Lung microvascular endothelial cell (primary cell): Measurements from ENCODE around the gene CERT1. TPM values are rescaled to one million over a fixed set of nuclear protein-coding genes. Genes with fewer than 3 reads are reported as not detected.

Source experiments
- DNase-seq, 2 donors: peaks; one replicate each; pipeline versions ENCODE4 v3.0.0 to v3.0.0-alpha.2; 2010; ENCODE audit warnings: low read depth in 2 of 2
- total RNA-seq: library from RNA; depleted of rRNA; stranded (reverse); fragments of >200 nt; gene quantifications from 2 replicates; pipeline ENCODE4 v1.2.1, GENCODE V29; 2014

CERT1 gene
- total RNA-seq, 1 donor from 2014 or later, result 40.5 TPM

DNA sequence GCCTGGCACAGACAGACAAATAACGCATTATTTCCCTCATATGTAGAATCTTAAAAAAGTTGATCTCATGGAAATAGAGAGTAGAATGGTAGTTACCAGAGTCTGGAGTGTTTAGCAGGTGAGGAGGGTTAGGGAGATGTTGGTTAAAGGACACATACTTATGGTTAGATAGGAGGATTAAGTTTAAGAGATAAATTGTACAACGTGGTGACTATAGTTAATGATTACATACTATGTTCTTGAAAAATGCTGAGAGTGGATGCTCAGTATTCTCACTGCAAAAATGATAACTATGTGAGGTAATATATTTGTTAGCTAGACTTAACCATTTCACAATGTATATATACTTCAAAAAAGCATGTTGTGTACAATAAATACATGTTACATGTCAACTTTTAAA is 38.0 kb downstream of the CERT1 start:
- DNase-seq, result no peak

DNA sequence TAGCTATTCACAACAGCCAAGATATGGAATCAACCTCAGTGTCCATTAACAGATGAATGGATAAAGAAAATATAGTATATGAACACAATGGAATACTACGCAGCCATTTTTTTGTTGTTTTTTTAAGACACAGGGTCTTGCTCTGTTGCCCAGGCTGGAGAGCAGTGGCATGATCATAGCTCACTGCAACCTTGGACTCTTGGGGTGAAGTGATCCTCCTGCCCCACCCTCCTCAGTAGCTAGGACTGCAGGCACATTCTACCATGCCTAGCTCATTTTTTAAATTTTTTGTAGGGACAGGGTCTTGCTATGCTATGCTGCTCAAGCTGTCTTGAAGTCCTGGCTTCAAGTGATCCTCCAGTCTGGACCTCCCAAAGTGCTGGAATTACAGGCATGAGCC is 38.5 kb downstream of the CERT1 start:
- no peak for DNase-seq

- DNase-seq, result no peak
Measured at GRCh38 chr5:75471193-75471592, 40.2 kb downstream of the CERT1 start.

DNA sequence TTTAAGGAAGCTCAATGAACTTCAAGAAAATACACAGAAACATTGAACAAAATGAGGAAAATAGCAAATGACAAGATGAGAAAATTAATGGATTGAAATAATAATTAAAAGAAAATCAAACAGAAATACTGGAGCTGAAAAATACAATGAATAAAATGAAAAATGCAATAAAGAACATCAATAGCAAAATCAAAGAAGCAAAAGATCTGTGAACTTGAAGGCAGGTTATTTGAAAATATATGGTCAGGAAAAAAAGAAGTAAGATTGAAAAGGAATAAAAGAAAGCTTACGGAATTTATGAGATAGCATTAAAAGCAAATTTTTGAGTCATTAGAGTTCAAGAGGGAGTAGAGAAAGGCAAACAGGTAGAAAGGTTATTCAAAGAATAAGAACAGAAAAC is 42.4 kb downstream of the CERT1 start:
- no peak for DNase-seq

DNA sequence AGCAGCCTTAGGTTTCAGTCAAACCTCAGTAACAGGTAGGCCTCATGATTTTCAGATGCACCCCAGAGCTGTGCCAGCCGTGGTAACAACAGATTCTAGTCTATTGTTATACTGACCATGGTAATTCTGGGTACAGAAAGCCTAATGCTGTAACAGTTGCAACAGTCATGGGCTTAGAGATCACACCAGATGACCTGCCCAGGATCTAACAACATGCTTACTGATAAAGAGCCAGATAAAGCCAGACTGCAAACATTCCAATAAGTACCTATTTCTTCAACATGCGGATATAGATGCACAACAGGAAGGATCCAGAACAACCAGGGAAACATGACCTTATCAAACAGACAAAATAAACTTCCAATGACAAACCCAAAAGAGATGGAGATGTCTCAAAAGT is 42.8 kb downstream of the CERT1 start:
- DNase-seq, result no peak

DNA sequence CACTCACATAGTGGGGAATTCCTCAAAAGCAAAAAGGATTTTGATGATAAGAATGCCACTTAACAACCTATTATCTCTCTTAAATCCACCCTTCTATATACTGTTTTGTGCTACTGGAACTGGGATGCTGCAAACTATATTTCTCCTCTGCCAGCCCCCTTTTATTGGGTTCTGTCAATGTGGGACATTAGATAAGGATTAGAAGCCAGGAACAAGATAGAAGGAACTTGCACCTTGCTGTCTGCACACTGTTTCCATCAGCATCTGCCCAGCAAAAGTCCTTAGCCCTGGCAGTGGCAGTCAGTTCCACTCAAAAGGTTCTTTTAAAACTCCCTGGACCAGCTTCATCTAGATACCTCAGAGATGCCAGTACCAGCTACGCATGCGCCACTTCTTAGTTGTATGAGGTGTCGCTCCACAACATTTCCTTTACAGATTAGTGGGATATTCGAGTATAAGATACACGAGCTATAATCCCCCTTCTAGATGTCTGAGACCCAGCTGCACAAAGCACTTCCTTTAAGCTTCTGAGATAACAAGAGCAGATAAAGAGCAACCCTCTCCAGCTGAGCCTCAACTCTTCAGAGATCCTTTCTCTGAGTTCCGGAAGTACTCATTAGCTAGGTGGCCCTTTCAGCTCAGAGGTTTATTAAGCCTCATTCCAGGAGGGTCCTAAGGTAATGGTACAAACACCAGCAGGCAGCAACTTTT is 45.3 kb downstream of the CERT1 start:
- DNase-seq, result no peak

GRCh38 chr5:75465480-75465879 is 45.9 kb downstream of the CERT1 start:
- peak; percentile 51 to 84 for DNase-seq

DNA sequence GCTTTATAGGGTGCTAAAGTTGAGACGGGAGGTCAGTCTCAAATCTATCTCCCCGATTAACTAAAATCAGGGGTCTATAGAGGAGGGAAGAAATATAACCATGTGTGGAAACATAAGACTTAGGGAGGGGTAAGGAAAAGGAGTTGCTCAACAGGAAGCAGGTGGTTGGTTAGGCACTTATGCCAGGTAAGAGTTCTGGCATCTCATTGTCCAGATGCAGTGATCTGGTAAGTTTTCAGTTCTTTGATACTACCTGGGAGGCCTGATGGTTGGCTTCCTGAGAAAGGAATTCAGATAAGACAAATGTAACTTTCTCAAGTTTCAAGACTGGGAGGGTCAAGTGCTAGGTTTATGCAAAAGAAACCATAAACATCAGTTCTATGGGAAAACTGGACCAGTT is 47.7 kb downstream of the CERT1 start:
- DNase-seq, result no peak

- DNase-seq, result peak; percentile 42 to 56
Measured at GRCh38 chr5:75461679-75462078, 49.8 kb downstream of the CERT1 start.

- no peak for DNase-seq
Measured at GRCh38 chr5:75460942-75461610, 50.4 kb downstream of the CERT1 start.

GRCh38 chr5:75460532-75460931 is 50.9 kb downstream of the CERT1 start:
- DNase-seq, result no peak

DNA sequence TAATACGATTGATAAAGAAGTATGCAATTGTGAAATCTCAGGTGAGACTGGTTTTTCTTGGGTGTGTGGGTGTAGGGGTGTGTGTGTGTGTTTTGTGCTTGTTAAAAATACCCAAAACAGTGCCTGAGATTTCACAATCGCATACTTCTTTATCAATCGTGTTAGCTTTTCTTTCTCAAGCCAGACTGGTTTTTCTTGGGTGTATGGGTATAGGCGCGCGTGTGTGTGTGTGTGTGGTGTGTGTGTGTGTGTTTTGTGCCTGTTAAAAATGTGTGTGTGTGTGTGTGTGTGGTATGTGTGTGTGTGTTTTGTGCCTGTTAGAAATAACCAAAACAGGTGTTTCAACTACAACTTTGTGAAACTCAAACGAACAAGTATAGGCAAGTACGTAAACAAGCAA is 53.7 kb downstream of the CERT1 start:
- DNase-seq, result no peak

- no peak for DNase-seq
Measured at GRCh38 chr5:75457161-75457560, 54.3 kb downstream of the CERT1 start.

DNA sequence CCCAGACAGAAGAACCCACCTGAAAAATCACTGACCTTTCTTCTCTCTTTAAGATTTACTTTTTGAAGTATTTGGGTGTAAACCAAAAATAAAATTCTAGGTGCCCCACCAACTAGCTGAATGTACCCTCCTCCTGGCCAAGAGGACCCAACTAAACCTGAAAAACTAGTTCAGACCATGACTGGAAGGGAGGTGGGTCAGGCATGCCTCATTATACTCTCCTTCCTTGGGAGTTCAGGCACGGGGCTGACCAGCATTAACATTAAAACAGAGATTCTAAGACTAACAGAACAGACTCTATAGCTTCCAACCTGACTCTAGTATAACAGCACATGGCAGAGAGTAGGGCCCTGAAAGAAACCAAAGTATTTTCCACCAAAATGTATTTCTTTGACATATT is 61.4 kb downstream of the CERT1 start:
- no peak for DNase-seq

GRCh38 chr5:75446068-75446467 is 65.4 kb downstream of the CERT1 start:
- no peak for DNase-seq

- no peak for DNase-seq
Measured at GRCh38 chr5:75441560-75441959, 69.9 kb downstream of the CERT1 start.

GRCh38 chr5:75439276-75439675 is 72.2 kb downstream of the CERT1 start:
- no peak for DNase-seq

GRCh38 chr5:75438722-75439121 is 72.7 kb downstream of the CERT1 start:
- DNase-seq, result peak in 1 of 2 donors; percentile 8

DNA sequence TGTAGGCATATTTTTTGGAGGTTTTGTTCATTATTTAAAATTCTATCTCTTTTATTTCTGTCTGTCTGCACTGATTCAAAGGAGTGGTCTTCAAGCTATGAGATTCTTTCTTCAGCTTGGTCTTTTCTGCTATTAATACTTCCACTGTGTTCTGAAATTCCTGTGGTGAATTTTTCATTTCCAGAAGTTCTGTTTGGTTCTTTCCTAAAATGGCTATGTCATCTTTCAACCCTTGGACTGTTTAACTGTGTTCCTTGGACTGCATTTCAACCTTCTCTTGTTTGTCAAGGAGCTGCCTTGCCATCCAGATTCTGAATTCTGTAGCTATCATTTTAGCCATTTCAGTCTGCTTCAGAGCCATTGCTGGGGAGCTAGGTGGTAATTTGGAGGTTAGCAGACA is 76.3 kb downstream of the CERT1 start:
- DNase-seq, result no peak

GRCh38 chr5:75433814-75434506 is 77.5 kb downstream of the CERT1 start:
- DNase-seq, result no peak

DNA sequence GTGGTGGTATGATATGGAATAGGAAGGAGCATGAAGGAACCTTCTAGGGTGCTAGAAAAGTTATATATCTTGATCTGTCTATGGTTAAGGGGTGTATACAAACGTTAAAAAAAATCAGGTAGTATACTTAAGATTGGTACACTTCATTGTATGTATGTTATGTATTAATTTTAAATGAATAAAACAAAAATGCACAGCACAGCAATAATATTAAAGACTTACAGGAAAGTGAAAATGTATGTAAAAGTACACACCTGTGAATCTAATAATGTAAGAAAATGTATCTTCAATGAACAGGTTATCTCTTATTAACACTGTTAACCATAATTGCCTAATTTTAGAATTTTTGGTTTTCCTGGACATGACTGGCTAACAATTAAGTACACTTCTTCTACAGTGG is 97.2 kb downstream of the CERT1 start:
- DNase-seq, result no peak

GRCh38 chr5:75412111-75412990 is 99.1 kb downstream of the CERT1 start:
- DNase-seq, result peak; percentile 48 to 65
